SJSA1 (cell line): Measurements from ENCODE around the gene MLST8. TPM values are rescaled to one million over a fixed set of nuclear protein-coding genes. Genes with fewer than 3 reads are reported as not detected.

Experiments used
- DNase-seq, 2 experiments: peaks; one replicate each; pipeline ENCODE4 v3.0.0-alpha.2; 2015 to 2020; ENCODE audit warnings: low spot score in 2 of 2, low read depth in 1 of 2
- H3K27ac ChIP-seq: fragments of 250-450 bp; sonication (Bioruptor Pico); 2 replicates; pipeline ENCODE4 v1.5.1; 2020; ENCODE audit warnings: mild to moderate bottlenecking, moderate library complexity
- H3K27me3 ChIP-seq: fragments of 250-450 bp; sonication (Bioruptor Pico); replicated peaks from 2 replicates; pipeline ENCODE4 v1.5.1; 2020; ENCODE audit warnings: mild to moderate bottlenecking, moderate library complexity
- H3K36me3 ChIP-seq: fragments of 250-450 bp; sonication (Bioruptor Pico); 2 replicates; pipeline ENCODE4 v1.5.1; 2020; ENCODE audit warnings: mild to moderate bottlenecking
- H3K4me1 ChIP-seq: fragments of 250-450 bp; sonication (Bioruptor Pico); replicated peaks from 2 replicates; pipeline ENCODE4 v1.6.1; 2021; ENCODE audit warnings: mild to moderate bottlenecking
- H3K4me3 ChIP-seq: fragments of 250-450 bp; sonication (Bioruptor Pico); 2 replicates; pipeline ENCODE4 v1.5.1; 2020; ENCODE audit warnings: mild to moderate bottlenecking
- H3K9me3 ChIP-seq: fragments of 250-450 bp; sonication (Bioruptor Pico); replicated peaks from 2 replicates; pipeline ENCODE4 v1.5.1; 2020; ENCODE audit warnings: mild to moderate bottlenecking
- total RNA-seq: library from RNA; depleted of rRNA; stranded (reverse); fragments of >200 nt; shearing (Covaris generic); gene quantifications from 2 replicates; pipeline ENCODE4 v1.2.3, GENCODE V29; 2014

Gene MLST8
- total RNA-seq, 1 experiment from 2014 or later: 25.3 TPM

DNA sequence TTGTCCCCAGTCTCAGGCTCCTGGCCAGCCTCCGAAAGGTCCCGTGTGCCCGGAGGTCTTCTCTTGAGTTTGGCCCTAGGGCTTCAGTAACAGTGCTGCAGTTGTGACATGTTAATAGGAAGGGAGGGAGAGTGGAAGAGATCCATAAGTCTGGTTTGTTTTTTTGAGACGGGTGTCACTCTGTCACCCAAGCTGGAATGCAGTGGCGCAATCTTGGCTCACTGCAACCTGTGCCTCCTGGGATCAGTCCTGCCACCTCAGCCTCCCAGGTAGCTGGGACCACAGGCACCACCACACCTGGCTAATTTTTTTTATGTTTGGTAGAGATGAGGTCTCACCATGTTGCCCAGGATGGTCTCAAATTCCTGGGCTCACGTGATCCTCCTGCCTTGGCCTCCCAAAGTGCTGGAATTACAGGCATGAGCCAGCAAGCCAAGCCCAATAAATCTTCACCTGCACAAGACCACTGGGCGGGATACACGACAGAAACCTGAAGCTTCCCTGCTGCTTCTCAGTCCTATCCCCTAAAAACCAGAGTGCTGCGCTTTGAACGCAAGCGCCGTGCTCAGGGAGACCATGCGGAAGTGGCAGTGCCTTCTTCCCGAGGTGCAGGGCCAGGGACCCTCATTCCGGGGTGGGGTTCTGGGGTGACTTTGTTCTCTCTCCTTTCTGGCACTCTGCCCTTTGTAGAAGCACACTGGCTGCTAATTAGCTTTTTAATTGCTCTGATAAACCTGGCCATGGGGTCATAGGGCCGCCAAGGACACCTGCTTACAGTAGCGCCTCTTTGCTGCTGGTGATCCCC lies 38.8 kb upstream of the MLST8 start:
- Histone ChIP-seq H3K36me3 (peaks cover 56% of the 10 kb centered on the region), H3K4me3 (no peak overlapping the region), H3K27ac (no peak overlapping the region), H3K9me3 (no peaks in the 10 kb centered on the region), H3K27me3 (no peaks in the 10 kb centered on the region), H3K4me1 (no peaks in the 10 kb centered on the region)
- no peak for DNase-seq

DNA sequence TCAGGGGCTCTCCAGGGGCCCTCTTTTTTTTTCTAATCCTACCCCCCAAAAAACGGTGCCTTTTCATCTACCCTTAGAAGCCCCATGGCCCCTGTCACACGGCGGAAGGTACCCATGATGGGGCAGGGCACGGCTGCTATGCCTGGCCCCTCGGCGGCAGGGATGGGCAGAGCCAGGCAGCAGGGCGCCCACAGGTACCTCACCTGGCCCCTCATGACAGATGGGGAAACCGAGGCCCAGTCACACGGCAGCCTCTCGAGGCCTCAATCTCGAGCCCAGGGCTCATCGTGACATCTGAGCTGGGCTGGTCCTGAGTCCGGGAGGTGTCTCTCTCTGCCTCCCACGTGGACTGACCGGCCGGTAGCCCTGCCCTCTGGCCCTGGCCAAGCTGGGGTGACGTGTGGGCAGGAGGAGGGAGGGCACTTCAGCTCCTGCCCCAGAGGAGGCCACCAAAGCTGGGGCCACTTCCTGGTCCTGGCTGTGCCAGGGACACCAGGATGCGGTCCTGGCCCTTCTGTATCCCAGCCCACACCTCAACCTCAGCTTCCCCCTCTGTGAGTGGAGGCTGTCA lies 38.1 kb upstream of the MLST8 start:
- Histone ChIP-seq H3K27ac (no peak overlapping the region), H3K9me3 (no peaks in the 10 kb centered on the region), H3K36me3 (peaks cover 62% of the 10 kb centered on the region), H3K4me1 (no peaks in the 10 kb centered on the region), H3K4me3 (no peak overlapping the region), H3K27me3 (no peaks in the 10 kb centered on the region)
- no peak for DNase-seq

DNA sequence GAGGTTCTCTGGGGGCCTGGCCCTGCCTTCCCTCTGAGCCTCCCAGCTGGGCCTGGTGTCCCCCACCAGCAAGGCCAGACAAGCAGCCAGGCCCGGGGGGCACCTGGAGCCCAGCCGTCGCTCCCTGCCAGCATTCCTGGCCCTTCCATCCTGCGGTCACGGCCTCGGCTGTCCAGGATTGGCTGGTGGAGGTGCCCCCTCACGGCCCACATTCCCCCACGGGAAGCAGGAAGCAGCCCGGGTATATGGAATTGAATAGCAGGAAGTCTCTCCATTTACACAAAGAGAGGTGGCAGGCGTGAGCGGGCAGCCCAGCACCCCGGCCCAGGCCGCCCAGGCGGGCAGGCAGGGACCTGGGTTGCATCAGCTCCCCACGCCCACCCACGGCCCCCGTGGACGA lies 35.2 kb upstream of the MLST8 start:
- no peaks in the 10 kb centered on the region for H3K27me3 ChIP-seq
- no peaks in the 10 kb centered on the region for H3K9me3 ChIP-seq
- no peak overlapping the region for H3K27ac ChIP-seq
- H3K4me1 ChIP-seq: no peaks in the 10 kb centered on the region
- DNase-seq: no peak
- peaks cover 76% of the 10 kb centered on the region for H3K36me3 ChIP-seq
- no peak overlapping the region for H3K4me3 ChIP-seq

DNA sequence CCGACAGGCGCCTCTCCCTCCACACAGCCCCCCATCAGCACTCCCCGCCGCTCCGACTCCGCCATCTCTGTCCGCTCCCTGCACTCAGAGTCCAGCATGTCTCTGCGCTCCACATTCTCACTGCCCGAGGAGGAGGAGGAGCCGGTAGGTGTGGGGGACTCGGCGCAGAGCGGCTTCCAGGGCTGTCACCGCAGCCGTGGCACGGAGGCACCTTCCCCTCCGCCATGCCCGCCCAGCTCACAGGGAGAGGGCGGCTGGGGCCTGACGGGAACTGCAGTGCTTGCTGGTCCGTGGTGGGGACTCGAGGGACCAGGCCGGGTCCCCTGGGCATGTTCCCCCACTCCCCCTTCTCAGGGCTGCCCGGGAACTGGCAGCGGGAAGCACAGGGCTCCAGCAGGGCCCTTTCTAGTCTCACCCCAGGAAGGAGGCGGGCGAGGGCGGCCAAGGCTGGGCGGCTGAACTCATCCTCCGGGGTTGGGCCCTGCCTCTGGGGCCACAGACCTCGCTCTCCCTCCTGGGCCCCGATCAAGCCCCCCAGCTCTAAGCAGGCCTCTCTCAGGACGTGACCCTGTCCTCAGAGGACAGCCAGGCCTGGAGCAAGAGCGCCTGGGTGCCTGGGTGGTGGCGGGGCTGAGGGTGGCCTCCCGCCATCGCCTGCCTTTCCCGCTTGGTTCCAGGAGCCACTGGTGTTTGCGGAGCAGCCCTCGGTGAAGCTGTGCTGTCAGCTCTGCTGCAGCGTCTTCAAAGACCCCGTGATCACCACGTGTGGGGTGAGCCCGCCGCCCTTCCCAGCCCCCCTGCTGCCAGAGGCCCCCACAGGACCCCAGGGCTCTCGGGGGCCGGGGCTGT lies 34.4 kb upstream of the MLST8 start:
- Histone ChIP-seq H3K27me3 (no peaks in the 10 kb centered on the region), H3K4me1 (no peaks in the 10 kb centered on the region), H3K36me3 (peaks cover 82% of the 10 kb centered on the region), H3K27ac (no peak overlapping the region), H3K4me3 (no peak overlapping the region), H3K9me3 (no peaks in the 10 kb centered on the region)
- DNase-seq: no peak

DNA sequence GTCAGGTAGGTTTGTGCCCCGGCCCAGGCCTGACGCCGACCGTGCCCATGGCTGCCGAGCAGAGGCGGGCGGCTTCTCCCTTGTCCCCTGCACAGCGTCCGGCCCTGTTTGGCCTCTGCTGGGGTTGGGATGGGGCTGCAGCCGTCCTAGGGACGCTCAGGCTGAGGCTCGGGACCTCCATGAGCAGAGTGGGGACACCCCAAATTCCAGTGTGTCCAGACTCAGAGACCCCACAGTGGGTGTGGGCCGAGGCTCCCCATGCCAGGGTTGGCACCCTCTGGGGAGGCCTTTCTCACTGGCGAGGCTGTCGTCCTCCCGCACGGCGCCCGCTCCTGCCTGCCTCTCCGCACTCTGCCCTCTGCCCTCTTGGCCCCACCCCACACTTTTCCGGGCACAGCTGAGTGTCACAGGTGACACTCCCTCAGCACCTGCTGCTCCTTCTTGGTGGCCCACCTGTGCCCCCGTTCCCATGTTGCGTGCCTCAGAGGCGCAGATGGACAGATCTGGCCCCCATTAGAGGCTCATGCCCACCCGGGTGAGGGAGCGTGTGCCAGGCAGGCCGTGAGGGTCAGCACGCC lies 33.6 kb upstream of the MLST8 start:
- H3K4me1 ChIP-seq: no peaks in the 10 kb centered on the region
- no peaks in the 10 kb centered on the region for H3K9me3 ChIP-seq
- H3K36me3 ChIP-seq: peaks cover 80% of the 10 kb centered on the region
- no peak overlapping the region for H3K4me3 ChIP-seq
- no peak for DNase-seq
- no peak overlapping the region for H3K27ac ChIP-seq
- H3K27me3 ChIP-seq: no peaks in the 10 kb centered on the region

DNA sequence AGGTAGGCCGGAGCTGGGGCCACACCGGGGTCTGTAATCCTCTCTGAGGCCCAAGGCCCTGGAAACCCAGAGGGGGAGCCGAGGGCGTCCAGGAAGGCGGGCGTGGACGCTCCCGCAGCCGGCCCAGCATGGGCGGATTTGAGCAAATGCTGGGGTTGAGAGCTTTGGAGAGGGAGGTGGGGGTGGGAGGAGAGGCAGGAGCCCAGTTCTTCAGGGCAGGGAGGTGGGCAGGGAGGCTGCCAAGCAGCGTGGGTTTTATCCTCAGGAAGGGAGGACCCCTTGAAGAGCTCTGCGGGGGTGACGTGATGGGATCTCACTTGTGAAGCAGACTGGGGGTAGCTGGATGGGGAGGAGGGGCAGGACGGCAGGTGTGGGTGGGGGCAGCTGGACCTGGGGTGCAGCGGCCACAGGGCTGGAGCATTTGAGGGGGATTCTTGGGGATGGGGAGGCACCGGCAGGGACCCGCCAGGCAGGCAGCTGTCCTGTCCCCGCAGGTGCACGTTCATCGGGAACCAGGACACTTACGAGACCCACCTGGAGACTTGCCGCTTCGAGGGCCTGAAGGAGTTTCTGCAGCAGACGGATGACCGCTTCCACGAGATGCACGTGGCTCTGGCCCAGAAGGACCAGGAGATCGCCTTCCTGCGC lies 32.4 kb upstream of the MLST8 start:
- Histone ChIP-seq H3K27ac (no peak overlapping the region), H3K9me3 (no peaks in the 10 kb centered on the region), H3K4me1 (no peaks in the 10 kb centered on the region), H3K36me3 (peaks cover 72% of the 10 kb centered on the region), H3K4me3 (no peak overlapping the region), H3K27me3 (no peaks in the 10 kb centered on the region)
- DNase-seq: no peak

DNA sequence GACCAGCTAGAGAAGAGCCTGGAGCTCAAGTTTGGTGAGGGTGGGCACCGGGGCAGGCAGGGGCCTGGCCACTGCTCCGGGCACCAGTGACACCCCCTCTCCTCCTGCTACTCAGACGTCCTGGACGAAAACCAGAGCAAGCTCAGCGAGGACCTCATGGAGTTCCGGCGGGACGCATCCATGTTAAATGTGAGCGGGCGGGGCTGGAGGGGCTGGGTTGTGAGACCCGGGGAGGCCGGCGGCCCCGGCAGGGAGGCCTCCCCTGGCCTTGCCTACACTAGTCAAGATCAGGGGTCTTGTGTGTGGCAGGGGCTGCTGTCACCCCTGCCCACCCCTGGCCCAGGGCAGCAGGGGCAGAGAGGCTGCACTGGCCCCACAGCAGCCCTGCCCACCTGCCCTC lies 31.9 kb upstream of the MLST8 start:
- no peaks in the 10 kb centered on the region for H3K9me3 ChIP-seq
- H3K4me1 ChIP-seq: no peaks in the 10 kb centered on the region
- peaks cover 71% of the 10 kb centered on the region for H3K36me3 ChIP-seq
- H3K27ac ChIP-seq: no peak overlapping the region
- no peak for DNase-seq
- no peak overlapping the region for H3K4me3 ChIP-seq
- H3K27me3 ChIP-seq: no peaks in the 10 kb centered on the region

DNA sequence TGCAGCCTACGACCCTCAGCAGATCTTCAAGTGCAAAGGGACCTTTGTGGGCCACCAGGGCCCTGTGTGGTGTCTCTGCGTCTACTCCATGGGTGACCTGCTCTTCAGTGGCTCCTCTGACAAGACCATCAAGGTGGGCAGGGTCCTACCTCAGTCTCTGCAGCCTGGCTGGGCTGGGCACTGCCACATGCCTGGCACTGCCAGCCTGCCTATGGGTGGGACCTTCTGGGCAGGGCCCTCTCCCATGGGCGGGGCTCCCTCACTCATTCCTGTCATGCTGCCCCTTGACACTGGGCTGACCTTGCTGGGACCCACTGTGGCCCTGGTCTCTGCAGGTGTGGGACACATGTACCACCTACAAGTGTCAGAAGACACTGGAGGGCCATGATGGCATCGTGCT lies 31.3 kb upstream of the MLST8 start:
- H3K27me3 ChIP-seq: no peaks in the 10 kb centered on the region
- no peaks in the 10 kb centered on the region for H3K9me3 ChIP-seq
- peaks cover 67% of the 10 kb centered on the region for H3K36me3 ChIP-seq
- no peak for DNase-seq
- H3K4me3 ChIP-seq: no peak overlapping the region
- H3K27ac ChIP-seq: no peak overlapping the region
- H3K4me1 ChIP-seq: no peaks in the 10 kb centered on the region

DNA sequence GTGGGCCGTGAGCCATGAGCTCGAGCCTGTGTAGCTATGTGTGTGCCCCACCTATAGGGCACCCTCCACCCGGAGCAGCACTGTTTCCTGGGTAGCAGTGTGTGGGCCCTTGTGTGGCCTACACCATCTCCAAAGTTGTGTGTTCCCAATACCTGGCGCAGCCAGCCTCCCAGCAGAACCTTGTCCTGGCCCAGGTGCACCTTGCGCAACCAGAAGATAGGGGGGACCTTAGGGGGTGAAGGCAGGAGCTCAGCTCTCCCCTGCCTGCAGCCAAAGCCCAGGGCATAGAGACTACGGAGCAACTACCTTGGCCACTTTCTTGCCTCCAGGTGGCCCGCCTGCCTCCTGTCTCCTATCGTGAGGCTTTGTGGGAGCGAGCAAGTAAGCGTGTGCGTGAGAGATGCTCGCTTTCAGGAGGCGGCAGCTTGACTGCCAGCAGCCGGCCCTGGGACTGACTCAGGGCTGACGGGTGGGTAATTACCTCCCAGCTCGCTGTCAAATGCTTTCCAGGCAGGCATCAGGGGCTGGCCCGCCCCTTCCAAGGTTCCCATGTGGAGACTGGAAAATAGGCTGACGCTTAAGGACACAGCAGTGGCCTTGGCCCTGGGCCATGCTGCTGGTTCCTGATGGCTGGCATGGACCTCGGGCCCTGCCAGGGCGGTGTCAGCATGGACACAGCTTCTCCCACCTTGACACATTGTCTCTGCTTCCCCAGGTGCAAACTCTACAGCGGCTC lies 30.7 kb upstream of the MLST8 start:
- H3K27ac ChIP-seq: no peak overlapping the region
- no peak for DNase-seq
- no peak overlapping the region for H3K4me3 ChIP-seq
- H3K9me3 ChIP-seq: no peaks in the 10 kb centered on the region
- H3K36me3 ChIP-seq: peaks cover 64% of the 10 kb centered on the region
- no peaks in the 10 kb centered on the region for H3K27me3 ChIP-seq
- H3K4me1 ChIP-seq: no peaks in the 10 kb centered on the region

DNA sequence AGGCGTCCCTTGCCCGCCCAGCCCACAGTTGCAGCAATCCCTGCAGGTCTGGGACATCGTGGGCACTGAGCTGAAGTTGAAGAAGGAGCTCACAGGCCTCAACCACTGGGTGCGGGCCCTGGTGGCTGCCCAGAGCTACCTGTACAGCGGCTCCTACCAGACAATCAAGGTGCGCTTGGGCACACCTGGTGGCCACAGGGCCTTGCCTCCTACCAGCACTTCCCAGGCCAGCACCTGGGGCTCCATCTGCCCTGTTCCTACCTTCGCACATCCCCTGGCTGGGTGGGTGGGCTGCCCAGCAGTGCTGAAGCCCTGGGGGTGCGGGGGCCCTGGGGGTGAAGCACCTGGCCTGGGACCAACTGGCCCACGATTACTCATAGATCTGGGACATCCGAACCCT lies 29.8 kb upstream of the MLST8 start:
- H3K4me1 ChIP-seq: no peaks in the 10 kb centered on the region
- no peaks in the 10 kb centered on the region for H3K27me3 ChIP-seq
- no peak overlapping the region for H3K27ac ChIP-seq
- no peak overlapping the region for H3K4me3 ChIP-seq
- no peak for DNase-seq
- H3K9me3 ChIP-seq: no peaks in the 10 kb centered on the region
- peaks cover 55% of the 10 kb centered on the region for H3K36me3 ChIP-seq

DNA sequence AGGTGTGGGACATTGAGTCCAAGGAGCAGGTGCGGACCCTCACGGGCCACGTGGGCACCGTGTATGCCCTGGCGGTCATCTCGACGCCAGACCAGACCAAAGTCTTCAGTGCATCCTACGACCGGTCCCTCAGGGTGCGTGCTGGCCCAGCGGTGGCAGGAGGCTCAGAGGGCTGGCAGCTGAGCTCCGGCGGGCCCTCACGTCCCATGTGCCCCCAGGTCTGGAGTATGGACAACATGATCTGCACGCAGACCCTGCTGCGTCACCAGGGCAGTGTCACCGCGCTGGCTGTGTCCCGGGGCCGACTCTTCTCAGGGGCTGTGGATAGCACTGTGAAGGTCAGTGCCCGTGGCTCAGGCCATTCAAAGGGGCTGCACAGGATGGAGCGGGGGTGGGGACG lies 29.2 kb upstream of the MLST8 start:
- H3K9me3 ChIP-seq: no peaks in the 10 kb centered on the region
- H3K27ac ChIP-seq: no peak overlapping the region
- no peaks in the 10 kb centered on the region for H3K4me1 ChIP-seq
- H3K36me3 ChIP-seq: peaks cover 53% of the 10 kb centered on the region
- H3K4me3 ChIP-seq: no peak overlapping the region
- no peaks in the 10 kb centered on the region for H3K27me3 ChIP-seq
- no peak for DNase-seq

DNA sequence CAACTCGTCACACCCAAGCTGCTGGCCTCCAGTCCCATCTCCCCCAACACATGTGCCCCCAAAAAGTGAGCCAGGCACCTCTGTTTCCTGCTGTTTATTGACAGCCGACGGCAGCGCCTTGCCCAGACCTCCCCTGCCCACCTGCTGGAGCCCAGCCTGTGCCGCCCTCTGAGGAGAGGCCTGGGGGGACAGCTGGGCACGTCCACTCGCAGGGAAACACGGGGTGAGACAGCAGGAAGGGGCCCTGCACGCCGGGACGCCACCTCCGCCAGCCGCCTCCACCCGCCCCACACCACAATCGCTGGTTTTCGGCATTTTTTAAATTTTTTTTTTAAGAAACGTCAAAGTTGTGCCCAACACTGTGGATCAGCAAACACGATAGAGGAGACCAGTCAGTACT lies 28.2 kb upstream of the MLST8 start:
- Histone ChIP-seq H3K36me3 (peaks cover 43% of the 10 kb centered on the region), H3K9me3 (no peaks in the 10 kb centered on the region), H3K27me3 (no peaks in the 10 kb centered on the region), H3K27ac (no peak overlapping the region), H3K4me3 (no peak overlapping the region), H3K4me1 (no peaks in the 10 kb centered on the region)
- DNase-seq: no peak

DNA sequence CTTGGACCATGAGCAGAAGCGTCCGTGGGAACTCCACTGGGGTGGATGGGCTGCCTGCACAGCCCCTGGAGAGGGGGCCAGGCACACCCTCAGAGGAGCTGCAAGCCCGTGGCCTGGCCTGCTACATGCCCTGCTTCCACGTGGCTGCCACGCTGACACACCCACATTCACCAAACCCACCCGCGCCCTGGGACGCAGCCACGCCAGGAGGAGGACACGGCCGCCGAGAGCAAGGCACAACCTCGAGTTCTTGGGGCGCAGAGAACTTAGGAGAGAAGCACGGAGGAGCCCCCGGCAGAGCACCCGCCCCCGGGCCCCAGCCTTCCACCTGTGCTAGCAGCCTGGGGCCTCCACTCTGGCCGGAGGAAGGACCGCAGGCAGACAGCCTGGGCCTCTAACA lies 27.7 kb upstream of the MLST8 start:
- no peak overlapping the region for H3K4me3 ChIP-seq
- peaks cover 43% of the 10 kb centered on the region for H3K36me3 ChIP-seq
- H3K4me1 ChIP-seq: no peaks in the 10 kb centered on the region
- no peaks in the 10 kb centered on the region for H3K27me3 ChIP-seq
- H3K27ac ChIP-seq: no peak overlapping the region
- DNase-seq: no peak
- H3K9me3 ChIP-seq: no peaks in the 10 kb centered on the region
